ENCODE measurements around the gene HESX1.

- TF ChIP-seq CTCF (conservative IDR thresholded peaks at IDR 0.05; ENCODE audit: low read length) (no peak), EZH2phosphoT487 (IDR thresholded peaks at IDR 0.05; ENCODE audit: borderline replicate concordance) (no peak)
Observed at GRCh38 chr3:57244946-57245345, 45.2 kb upstream of the HESX1 start.

Measured in Loucy (cell line).